T follicular helper cell (primary cell): Measurements from ENCODE around the gene USH1G.
"Not testable (repeated sequence)": the region's sequence is repeated elsewhere in the genome, so short reads cannot be mapped to it uniquely, and the experiment has no call there.

Source experiments
- DNase-seq: peaks from one replicate; pipeline ENCODE4 v3.0.0-alpha.2; 2020; ENCODE audit warnings: low read depth

The USH1G gene

DNA sequence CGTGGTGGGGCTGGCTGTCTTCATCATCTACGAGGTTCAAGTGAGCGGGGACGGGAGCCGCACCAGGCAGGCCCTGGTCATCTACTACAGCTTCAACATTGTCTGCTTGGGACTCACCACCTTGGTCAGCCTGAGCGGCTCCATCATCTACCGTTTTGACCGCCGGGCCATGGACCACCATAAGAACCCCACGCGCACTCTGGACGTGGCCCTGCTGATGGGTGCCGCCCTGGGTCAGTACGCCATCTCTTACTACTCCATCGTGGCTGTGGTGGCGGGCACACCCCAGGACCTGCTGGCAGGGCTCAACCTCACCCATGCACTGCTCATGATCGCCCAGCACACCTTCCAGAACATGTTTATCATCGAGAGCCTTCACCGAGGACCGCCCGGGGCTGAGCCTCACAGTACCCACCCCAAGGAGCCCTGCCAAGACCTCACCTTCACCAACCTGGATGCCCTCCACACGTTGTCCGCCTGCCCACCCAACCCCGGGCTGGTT, 7.5 kb upstream of the USH1G start:
- DNase-seq: no peak

DNA sequence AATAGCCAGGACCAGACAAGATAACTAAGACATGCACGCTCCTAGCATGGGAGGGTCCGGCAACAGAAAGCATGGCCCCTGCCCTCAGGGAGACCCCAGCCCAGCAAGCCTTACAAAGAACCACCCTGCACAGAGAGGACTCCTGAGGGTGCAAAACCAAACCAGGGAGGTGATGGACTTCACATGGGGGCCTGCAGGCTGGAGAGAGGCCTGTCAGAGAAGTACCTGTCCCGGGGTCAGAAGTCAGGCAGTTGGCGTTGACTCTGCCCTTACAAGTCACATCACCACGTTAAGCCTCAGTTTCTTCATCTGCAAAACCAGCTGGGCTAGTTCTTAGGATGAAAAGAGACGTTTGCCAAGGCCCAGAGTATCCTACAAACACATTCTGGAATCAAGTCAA, 5.7 kb upstream of the USH1G start:
- DNase-seq: no peak

- no peak for DNase-seq
These were observed 2.2 kb upstream of the USH1G start for GRCh38 chr17:74925242-74925641.

- no peak for DNase-seq
These were observed 1.3 kb upstream of the USH1G start, which contains the start of gene OTOP2 for GRCh38 chr17:74924250-74924948. Gene OTOP2 (plus strand): TSS chr17:74924273. CDS start chr17:74924633, 360 bp downstream.

DNA sequence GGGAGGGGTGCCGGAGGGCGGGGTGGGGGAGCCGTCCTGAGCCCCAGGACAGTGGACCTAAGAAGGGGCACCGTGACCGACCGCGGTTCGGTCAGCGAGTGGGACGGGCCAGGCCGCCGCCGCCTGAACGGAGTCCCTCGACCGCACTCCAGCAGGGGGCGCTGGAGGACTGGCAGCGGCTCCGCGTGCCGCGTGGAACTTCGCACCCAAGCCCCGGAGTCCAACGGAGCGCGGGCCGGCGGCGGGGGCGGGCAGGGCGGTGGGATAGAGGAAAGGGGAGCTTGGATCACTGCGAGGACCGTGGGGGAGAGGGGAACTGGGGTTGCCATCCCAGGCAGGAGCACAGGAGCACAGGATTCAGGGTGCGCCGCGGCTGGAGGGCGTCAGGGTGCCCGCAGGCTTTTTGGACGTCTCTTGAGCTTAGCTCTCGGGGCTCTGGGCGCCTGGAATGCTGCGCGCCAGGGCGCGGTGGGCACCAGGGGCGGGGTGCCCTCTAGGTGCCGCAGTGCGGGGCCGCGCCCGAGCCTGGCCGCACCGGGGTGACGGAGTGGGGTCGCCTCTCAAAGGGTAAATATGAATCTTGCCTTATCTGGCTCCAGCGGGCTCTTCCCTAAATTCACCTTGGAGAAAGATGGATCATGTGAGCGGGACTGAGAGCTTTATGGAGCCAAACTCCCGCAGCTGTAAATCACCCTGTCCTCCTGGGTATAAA, 639 bp upstream of the USH1G start:
- peak; percentile 51 for DNase-seq

- DNase-seq: no peak
These were observed 883 bp downstream of the USH1G start for GRCh38 chr17:74922172-74922571.

DNA sequence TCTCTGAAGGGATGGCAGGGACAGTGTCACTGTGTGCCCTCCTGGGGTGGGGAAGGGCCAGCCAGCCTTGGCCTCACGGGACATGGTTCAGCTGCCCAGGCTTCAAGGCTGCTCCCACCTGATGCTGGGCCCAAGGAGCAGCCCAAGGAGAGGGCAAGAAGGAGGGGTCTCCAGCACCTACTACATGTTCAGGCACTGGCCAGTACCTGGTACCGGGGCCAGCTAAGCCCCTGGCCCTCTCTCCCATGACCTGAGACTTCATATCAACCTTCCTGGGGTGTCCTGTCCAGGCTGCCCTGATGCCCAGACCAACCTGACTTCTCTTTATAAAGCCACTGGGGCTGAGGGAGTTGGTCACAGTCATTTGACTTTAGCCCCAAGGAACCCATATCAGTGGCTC, 1.3 kb downstream of the USH1G start:
- DNase-seq: no peak

- no peak for DNase-seq
These were observed 1.9 kb downstream of the USH1G start for GRCh38 chr17:74921026-74921681.

- no peak for DNase-seq
These were observed 2.4 kb downstream of the USH1G start for GRCh38 chr17:74920642-74921025.

DNA sequence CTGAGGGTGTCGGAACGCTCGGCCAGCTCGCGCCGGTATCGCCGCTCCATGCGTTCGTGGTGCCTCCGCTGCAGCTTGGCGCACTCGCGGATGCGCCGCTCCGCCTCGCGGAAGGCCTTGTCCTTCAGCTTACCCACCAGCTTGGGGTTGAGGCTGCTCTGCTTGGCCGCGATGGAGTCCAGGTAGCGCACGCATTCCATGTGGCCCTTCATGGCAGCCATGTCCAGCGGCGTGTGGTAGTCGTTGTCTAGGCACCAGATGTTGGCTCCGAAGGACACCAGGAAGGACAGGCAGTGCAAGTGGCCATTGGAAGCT, 2.8 kb downstream of the USH1G start:
- no peak for DNase-seq

- DNase-seq: no peak
These were observed 3.4 kb downstream of the USH1G start for GRCh38 chr17:74919440-74920305.

DNA sequence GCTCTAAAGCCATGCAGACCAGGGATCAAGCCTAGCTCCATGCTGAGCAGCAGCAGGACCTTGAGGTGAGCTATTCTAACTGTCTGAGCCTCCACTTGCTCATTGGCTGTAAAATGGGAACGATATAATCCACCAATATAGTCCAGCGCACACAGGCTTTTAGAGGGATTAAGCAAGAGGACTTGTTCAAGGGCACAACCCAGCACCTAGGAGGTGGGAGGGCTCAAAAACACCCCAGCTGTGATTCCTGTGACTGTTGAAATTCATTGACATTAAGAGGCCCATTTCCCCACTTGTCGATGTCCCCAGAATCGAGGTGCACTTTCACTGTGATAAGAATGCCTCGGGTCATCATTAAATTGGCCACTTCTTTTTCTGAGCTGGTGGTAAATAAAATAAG, 4.1 kb downstream of the USH1G start:
- DNase-seq: no peak

DNA sequence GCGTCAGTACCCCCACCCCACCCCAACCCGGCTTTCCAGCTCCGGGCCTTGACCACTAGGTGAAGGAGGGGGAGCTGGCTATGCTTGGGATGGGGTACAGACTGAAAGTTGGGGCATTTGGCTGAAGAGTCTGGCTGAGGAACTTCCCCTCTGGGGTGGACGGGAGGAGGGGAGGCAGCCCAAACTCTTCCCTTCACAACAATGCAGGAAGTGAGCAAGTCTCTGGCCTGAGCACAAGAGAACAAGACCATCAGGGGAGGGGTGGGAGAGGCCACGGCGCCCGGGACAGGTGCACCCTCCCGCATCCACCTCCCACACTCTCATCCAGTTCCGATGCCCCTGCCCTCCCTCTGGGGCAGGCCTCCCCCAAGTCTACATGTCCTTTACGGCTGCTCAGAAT, 5.6 kb downstream of the USH1G start:
- DNase-seq: no peak

DNA sequence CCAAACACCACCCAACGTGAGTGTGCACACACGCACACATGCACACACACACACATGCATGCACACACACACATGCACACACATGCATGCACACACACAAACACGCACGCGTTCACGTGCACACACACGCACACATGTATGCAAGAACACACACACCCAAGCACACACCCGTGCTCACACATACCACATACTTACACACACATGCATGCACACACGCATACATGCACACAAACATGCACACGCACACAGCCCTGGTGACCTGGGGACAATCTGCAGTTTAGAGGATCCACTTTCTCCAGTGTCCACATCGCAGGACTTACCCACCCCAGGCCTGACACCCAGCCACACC, 6.2 kb downstream of the USH1G start:
- no peak for DNase-seq

DNA sequence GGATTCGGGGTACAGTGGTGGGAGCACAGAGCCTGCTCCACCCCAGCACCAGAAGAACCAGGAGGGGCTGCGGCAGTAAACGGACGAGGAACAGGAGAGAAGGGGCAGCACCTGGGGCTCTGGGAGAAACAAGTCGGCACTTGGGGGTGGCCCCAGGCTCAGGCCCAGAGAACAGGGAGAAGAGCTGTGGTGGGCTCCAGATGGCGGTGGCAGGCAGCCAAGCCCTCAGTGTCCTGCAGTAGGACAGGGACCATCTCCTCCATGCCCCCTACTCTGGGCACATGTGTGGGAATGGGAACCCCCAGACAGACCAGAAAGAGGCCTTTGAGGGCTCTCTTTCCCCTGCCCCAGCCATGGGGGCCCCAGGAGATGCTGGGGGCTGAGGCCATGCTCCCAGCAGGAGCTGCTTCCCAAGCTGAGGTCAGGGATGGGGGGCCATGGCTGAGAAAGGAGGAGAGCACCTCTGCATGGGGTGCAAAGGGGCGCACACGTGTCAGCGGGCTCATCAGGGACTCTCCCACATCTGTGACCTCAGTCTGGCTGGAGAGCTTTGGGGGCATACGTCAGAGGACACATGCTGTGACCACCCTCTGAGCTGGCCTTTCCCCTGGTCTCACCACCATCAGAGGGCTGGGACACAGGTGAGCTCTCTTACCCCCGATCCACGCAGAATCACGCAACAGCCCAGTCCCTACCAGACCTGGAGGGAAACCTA, 6.8 kb downstream of the USH1G start:
- DNase-seq: no peak

GRCh38 chr17:74911423-74911822, 11.6 kb downstream of the USH1G start:
- not testable (repeated sequence) for DNase-seq

- not testable (repeated sequence) for DNase-seq
These were observed 14.0 kb downstream of the USH1G start for GRCh38 chr17:74909097-74909496.

DNA sequence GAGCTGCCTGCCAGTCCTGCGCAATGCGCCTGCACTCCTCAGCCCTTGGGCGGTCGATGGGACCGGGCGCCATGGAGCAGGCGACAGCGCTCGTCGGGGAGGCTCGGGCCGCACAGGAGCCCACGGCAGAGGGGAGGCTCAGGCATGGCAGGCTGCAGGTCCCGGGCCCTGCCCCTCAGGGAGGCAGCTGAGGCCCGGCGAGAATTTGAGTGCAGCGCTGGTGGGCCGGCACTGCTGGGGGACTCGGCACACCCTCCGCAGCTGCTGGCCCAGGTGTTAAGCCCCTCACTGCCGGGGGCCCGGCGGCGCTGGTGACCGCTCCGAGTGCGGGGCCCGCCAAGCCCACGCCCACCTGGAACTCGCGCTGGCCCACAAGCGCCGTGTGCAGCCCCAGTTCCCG, 16.0 kb downstream of the USH1G start:
- no peak for DNase-seq

DNA sequence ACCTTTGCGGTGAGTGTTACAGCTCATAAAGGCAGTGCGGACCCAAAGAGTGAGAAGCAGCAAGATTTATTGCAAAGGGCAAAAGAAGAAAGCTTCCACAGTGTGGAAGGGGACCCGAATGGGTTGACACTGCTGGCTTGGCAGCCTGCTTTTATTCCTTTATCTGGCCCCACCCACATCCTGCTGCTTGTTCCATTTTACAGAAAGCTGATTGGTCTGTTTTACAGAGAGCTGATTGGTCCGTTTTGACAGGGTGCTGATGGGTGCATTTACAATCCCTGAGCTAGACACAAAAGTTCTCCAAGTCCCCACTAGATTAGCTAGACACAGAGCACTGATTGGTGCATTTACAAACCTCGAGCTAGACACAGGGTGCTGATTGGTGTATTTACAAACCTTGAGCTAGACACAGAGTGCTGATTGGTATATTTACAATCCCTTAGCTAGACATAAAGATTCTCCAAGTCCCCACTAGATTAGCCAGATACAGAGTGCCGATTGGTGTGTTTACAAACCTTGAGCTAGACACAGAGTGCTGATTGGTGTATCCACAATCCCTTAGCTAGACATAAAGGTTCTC, 16.8 kb downstream of the USH1G start:
- DNase-seq: not testable (repeated sequence)

DNA sequence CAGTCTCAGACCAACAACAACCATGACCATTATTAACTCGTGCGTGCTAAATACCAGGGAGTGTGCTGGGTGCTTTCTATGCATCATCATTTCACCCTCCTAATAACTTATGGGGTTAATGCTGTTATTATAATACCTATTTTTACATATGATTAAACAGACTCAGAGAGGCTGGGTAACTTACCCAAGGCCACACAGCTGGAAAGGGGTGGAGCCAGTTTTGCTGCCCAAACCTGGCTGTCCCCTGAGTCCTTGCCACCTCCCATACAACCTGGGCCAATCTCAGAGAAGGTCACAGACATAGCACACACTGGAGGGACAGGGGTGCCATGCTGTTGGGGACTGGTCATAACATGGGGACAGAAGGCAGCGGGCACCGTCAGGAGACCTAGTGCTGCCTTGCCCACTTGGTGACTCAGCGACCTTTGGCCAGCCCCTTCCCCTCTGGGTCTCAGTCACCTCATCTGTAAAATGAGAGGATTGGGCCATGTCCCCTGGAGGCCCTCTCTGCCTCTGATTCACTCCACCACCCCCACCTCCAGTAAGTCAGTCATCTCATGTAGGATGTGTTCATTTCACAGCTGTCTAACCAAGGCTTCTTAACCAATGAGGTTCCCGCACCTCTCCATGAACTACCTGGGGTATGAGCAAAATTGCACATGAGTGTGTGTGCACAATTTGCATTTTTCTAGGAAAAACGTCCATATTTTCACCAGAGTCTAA, 18.2 kb downstream of the USH1G start:
- no peak for DNase-seq

DNA sequence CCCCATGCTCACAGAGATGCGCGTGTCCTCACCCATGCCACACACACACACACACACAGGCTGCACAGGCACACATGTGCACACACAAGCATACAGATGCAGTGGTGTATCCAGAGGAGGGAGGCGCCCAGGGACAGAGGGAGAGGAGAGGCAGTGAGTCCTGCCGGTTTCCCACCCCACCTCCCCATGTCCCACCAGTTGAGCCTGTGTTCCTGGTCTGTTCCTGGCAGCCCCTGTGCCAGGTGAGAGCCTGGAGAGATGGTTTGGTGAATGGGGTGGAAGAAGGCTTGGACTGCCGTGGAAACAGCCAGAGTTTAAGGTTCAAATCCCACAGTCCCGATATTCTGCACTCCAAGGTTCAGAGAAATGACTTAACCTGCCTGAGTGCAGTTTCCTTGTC, 19.4 kb downstream of the USH1G start:
- DNase-seq: no peak
